IPS-20b (cell line): ENCODE measurements around the gene MICOS13.

Source experiments
- H3K27ac ChIP-seq: one replicate; pipeline ENCODE4 v1.5.1; 2013; ENCODE audit warnings: low read length
- H3K27me3 ChIP-seq: 2 replicates; pipeline ENCODE4 v1.6.1; 2013; ENCODE audit warnings: mild to moderate bottlenecking, low read length, inconsistent platforms; ENCODE audit not compliant: insufficient read depth
- H3K36me3 ChIP-seq: 2 replicates; pipeline ENCODE4 v1.6.1; 2013; ENCODE audit warnings: low read depth, mild to moderate bottlenecking, inconsistent platforms, low read length, moderate library complexity; ENCODE audit not compliant: insufficient read depth
- H3K4me1 ChIP-seq: 2 replicates; pipeline ENCODE4 v1.6.1; 2013; ENCODE audit warnings: mild to moderate bottlenecking, control low read depth, inconsistent platforms, low read length, moderate library complexity; ENCODE audit not compliant: insufficient read depth
- H3K4me3 ChIP-seq: 2 replicates; pipeline ENCODE4 v1.5.1; 2013; ENCODE audit warnings: mild to moderate bottlenecking, low read length, inconsistent platforms
- H3K9ac ChIP-seq: 2 replicates; pipeline ENCODE4 v1.6.1; 2013; ENCODE audit warnings: low read depth, mild to moderate bottlenecking, inconsistent platforms, low read length, moderate library complexity
- H3K9me3 ChIP-seq: 2 replicates; pipeline ENCODE4 v1.6.1; 2013; ENCODE audit warnings: mild to moderate bottlenecking, low read depth, low read length, inconsistent platforms; ENCODE audit not compliant: insufficient read depth

The MICOS13 gene

DNA sequence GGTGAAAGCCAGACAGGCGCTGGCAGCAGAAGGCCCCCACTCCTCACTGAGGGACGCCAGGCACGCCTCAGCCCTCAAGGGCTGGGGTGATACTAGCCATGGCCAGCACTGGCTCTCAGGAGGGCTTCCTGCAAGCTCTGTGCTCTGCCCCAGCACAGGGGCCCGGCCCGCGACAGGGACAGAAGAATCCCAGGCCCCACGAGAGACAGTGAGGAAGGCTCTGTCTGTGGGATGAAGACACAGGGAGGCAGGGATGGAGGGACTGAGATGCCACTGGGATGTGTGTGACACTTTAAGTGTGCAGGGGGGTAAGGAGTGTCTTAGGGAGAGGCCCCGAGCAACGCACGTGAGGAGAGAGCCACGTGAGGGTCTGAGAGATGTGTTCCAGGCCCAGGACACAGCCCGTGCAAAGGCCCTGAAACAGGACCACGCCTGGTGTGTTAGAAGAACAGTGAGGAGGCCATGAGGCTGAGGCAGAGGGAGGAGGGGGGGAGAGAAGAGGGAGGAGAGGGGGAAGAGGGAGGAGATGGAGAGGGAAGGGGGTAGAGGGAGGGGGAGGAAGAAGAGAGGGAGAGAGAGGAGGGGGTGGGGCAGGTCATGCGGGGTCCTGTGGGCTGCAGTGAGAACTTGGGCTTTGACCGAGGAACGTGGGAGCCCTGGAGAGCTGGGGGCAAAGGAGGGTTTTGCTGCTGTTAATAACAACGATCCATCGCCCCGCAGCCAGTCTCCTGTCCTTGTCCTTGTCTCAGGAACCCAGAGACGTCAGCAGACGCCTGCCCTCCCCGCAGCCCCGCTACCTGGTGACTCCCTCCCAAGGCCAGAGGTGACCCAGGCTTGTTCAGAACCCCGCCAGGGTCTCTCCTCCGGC, 16.9 kb upstream of the MICOS13 start:
- Histone ChIP-seq H3K4me3 (no peak overlapping the region), H3K9me3 (no peaks in the 10 kb centered on the region), H3K27ac (no peak overlapping the region), H3K9ac (no peak overlapping the region), H3K36me3 (peaks cover 83% of the 10 kb centered on the region), H3K27me3 (no peaks in the 10 kb centered on the region), H3K4me1 (no peaks in the 10 kb centered on the region)

DNA sequence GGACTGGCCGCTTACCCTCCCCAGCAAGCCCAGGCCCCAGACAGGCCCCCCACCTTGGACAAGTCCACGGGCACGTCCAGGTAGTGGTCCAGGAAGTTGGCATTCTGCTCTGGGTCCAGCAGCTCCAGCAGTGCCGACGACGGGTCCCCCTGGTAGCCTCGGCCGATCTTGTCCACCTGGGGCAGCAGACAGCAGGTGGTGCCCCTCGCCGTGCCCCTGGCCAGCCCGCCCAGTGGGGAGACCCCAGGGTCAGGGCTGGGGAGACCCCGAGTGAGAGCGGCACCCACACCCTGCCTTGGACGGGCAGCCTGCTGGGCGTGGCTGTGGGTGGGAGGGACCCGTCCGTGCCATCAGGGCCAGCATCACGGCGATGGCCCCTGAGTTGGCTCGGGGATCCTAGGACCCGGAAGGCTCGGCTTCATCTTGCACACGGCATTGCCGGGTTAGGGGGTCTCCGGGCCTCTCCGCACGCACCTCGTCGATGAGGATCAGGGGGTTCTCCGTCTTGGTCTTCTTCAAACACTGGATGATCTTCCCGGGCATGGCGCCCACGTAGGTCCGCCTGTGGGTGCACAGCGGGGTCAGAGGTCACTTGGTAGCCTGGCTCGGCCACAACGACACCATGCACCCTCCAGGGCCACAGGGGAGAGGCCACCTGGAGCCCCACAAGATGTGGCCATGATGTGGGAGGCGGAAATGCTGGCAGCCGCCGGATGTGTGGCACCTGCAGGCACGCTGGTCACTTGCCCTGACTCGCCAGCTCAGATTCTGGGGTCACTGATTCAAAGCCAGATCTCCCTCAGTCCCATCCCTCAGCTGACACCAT, 16.1 kb upstream of the MICOS13 start:
- no peaks in the 10 kb centered on the region for H3K9me3 ChIP-seq
- peaks cover 91% of the 10 kb centered on the region for H3K36me3 ChIP-seq
- no peaks in the 10 kb centered on the region for H3K27me3 ChIP-seq
- H3K4me3 ChIP-seq: no peak overlapping the region
- H3K9ac ChIP-seq: no peak overlapping the region
- H3K4me1 ChIP-seq: no peaks in the 10 kb centered on the region
- no peak overlapping the region for H3K27ac ChIP-seq

- H3K9ac ChIP-seq: no peak overlapping the region
- no peaks in the 10 kb centered on the region for H3K9me3 ChIP-seq
- H3K27ac ChIP-seq: no peak overlapping the region
These were observed 15.4 kb upstream of the MICOS13 start for GRCh38 chr19:5695649-5696195.

DNA sequence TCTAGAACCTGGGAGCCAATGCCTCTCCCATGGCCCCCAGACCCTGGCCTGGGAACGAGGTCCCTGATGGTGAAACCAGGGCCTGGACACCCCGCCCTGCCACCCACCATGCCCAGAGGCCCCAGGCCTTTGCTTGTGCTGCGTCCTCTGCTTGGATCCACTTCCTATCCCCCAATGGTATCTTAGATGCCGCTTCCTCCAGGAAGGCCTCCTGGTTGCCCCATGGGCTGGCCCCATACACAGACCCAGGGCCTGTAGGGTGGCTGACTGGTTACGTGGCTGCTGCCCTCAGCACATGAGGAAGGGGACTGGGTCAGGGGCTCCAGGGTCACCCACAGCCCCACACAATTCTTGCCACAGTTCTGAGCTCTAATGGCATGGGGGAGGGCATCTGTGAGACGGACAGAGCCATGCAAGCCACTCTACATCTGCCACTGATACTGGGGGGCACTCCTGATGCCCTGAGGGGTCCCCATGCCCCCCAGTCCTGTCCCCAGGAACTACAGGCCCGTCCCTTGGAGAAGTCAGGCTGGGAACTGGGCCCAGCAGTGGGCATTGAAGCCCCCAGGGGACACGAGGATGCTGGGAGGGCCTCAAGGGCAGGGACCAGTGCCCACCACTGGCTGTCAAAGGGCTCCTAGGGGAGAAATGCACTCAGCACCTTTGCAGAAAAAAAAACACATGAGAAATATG, 14.8 kb upstream of the MICOS13 start:
- Histone ChIP-seq H3K4me1 (no peaks in the 10 kb centered on the region), H3K9me3 (no peaks in the 10 kb centered on the region), H3K27me3 (no peaks in the 10 kb centered on the region), H3K9ac (no peak overlapping the region), H3K27ac (no peak overlapping the region), H3K4me3 (no peak overlapping the region), H3K36me3 (peaks cover 84% of the 10 kb centered on the region)

More at GRCh38 chr19:5695649-5696195, 15.4 kb upstream of the MICOS13 start:
- no peaks in the 10 kb centered on the region for H3K27me3 ChIP-seq
- peaks cover 91% of the 10 kb centered on the region for H3K36me3 ChIP-seq
- H3K4me3 ChIP-seq: no peak overlapping the region
- no peaks in the 10 kb centered on the region for H3K4me1 ChIP-seq

DNA sequence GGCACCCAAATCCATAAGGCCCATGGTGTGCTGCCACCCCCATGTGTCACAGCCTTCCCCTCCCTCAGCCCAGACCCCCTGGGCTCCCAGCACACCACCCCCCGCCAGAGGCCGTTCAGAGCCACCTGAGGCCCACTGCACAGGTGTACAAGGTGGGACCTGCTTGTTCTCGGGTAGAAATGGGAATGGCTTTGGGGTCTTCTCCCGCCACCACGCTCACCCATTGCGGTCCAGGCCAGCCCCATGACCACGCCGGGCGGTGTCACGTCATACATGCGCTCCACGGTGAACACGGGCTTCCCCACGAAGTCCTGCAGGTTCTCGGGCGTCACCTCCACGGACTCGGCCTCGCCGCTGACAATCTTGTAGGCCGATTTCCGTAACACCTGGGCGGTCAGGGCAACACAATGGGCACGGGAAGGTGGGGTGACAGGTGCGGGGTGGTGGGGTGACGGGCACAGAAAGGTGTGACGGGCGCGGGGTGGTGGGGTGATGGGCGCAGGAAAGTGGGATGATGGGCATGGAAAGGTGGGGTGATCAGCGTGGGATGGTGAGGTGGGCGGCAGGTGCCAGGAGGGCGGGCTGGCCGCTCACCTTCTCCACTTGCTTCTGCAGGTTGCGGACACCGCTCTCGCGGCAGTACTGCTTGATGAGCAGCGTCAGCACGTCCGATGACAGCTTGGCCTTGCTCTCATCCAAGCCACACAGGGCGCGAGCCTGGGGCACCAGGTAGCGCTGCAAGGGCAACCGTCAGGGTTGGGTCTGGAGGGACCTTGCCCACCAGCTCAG, 14.0 kb upstream of the MICOS13 start:
- no peak overlapping the region for H3K27ac ChIP-seq

DNA sequence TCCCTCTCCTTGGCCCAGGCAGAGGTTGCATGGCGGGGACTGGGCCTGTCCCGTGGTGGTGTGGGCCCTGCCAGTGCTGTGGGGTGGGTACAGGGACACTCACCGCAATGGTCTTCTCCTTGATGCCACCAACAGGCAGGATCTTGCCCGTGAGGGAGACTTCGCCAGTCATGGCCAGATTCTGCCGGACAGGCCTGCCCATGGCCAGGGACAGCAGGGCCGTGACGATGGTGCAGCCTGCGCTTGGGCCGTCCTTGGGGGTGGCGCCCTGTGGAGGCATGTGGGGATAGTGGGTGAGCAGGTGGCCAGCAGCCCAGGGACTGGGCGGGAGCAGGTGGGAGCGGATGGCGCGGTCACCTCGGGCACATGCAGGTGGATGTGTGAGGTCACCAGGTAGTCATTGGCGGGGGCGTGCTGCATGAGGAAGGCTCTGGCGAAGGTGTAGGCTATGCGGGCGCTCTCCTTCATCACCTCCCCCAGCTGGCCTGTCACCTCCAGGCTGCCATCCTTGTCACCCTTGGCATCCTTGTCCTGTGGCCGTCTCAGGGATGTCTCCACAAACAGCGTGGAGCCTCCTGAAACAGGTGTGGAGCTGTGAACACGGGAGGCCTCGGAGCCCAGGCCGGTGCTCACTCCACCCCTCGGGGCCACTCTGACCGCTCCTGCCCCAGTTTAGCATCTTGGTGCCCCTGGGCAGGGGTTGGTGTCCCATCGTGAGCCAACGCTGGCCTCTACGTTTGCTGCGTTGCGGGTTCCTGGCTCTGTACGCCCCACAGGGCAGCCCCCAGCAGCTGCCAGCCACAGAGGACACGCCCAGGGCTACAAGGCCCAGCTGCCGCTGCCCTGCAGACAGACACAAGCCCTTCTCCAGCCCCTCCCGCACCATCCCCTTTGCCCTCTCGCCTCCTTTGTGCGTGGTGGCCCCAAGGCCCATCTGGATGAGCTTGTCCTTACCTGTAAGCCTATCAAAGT, 13.2 kb upstream of the MICOS13 start:
- Histone ChIP-seq H3K4me3 (no peak overlapping the region), H3K4me1 (no peaks in the 10 kb centered on the region), H3K36me3 (peaks cover 69% of the 10 kb centered on the region), H3K27ac (no peak overlapping the region), H3K9me3 (no peaks in the 10 kb centered on the region), H3K27me3 (no peaks in the 10 kb centered on the region), H3K9ac (no peak overlapping the region)

More for the DNA sequence above, 14.0 kb upstream of the MICOS13 start:
- H3K36me3 ChIP-seq: peaks cover 78% of the 10 kb centered on the region
- no peaks in the 10 kb centered on the region for H3K9me3 ChIP-seq
- H3K4me1 ChIP-seq: no peaks in the 10 kb centered on the region
- H3K4me3 ChIP-seq: no peak overlapping the region
- H3K9ac ChIP-seq: no peak overlapping the region
- H3K27me3 ChIP-seq: no peaks in the 10 kb centered on the region

DNA sequence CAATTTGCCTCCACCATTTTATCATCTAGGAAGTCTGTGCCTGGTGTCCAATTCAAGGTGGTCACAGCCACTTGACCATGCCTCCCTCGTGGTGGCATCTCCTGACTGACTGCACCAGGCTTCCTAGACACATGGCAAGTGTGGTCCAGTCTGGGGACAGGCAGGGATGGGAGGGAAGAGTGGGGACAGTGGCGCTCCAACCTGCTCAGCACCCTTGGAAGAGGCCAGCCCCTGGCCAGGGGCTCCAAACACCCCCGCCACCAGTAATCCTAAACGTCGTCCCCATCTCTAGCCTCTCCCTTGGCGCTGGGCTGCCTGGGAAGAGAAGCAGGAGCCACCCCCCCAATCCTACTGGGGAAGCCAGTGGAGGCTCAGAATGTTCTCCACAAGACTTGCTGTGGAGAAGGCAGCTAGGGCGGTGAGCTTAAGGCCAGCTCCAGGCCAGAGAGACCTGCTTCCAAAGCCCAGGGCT, 12.4 kb upstream of the MICOS13 start:
- no peaks in the 10 kb centered on the region for H3K4me1 ChIP-seq
- H3K27ac ChIP-seq: no peak overlapping the region
- H3K36me3 ChIP-seq: peaks cover 64% of the 10 kb centered on the region

DNA sequence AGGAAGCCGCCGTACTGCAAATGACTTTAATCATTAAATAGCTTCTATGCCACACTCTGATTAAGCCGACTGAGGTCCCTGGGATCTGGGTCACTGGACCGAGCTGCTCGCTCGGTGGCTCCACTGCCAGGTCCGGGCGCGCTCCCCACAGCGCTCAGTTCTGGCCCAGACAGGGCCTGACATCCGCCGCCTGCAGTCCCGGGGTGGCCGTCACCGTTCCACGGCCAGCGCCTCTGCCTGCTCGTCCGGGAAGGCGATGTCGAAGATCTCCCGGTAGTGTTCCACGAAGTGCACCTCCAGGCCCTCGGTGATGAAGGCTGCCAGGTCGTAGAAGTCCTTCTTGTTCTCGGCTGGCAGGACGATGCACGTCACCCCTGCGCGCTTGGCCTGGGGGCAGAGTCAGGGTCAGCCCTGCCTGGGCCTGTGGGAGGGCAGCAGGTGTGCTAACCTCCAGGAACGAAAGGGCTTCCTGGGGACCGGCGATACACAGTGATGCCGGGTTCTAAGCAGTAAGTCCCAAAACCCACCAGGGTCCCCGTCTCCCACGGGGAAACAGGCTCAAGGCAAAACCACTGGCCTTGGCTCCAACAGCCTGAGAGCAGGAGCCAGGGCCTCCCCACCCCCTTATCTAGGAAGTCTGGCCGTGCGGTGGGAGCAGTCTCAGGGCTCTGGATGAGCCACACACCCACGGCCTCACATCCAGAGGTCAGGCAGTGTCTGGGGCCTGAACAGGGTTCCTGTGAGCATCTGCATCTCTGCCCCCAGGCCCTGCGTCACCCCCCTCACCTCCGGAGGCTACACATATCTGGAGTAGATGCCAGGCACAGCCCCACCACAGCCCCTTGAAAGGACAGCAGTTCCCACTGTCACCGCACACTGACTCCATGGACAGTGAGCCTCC, 11.8 kb upstream of the MICOS13 start:
- Histone ChIP-seq H3K4me3 (peak overlapping the region; percentile 98; the same call in 1 of the 2 replicates), H3K27me3 (no peaks in the 10 kb centered on the region), H3K27ac (no peak overlapping the region), H3K9ac (0 out of 2 replicates have a peak overlapping the region, but pooled peaks have one; percentile 8), H3K9me3 (no peaks in the 10 kb centered on the region), H3K36me3 (peaks cover 62% of the 10 kb centered on the region), H3K4me1 (no peaks in the 10 kb centered on the region)

More for the DNA sequence above, 12.4 kb upstream of the MICOS13 start:
- Histone ChIP-seq H3K9me3 (no peaks in the 10 kb centered on the region), H3K27me3 (no peaks in the 10 kb centered on the region), H3K4me3 (no peak overlapping the region), H3K9ac (0 out of 2 replicates have a peak overlapping the region, but pooled peaks have one; percentile 8)

DNA sequence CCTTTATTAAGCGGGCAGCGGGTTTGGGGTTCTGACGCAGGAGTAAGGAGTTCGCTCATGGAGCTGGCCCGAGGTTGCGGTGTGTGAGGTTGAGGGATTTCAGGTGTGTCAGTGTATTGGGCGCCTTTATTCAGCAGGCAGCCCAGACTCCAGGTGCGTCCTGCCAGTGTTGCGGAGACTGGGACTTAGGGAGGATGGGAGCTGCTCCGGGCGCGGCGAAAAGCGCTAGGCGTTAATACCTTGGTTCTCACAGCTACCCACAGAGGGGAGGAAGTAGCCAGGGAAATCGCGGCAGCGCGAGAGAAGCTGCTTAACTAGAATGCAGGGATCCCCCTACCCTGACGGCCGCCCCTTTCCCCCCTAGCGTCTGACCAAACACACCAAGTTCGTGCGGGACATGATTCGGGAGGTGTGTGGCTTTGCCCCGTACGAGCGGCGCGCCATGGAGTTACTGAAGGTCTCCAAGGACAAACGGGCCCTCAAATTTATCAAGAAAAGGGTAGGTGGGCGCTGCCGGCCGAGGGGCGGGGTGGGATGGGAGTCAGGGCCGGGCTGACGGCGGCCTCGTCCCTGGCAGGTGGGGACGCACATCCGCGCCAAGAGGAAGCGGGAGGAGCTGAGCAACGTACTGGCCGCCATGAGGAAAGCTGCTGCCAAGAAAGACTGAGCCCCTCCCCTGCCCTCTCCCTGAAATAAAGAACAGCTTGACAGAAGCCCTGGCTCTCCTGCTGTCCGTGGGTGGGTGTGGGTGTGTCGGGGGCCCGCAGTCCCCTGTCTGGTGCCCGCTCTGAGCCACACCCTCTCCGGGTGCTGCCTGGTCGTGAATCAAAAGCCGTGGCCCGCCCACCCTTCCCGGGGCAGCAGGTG, 10.9 kb upstream of the MICOS13 start:
- Histone ChIP-seq H3K27ac (peak overlapping the region; percentile 98), H3K36me3 (peaks cover 53% of the 10 kb centered on the region), H3K4me1 (no peaks in the 10 kb centered on the region; the same call in 1 of the 2 replicates), H3K9me3 (no peaks in the 10 kb centered on the region), H3K4me3 (peak overlapping the region; percentile 98), H3K27me3 (no peaks in the 10 kb centered on the region), H3K9ac (peak overlapping the region; percentile 100)
